GM12878 (cell line): Measurements from ENCODE around the gene ZFAND2B. TPM values are rescaled to one million over a fixed set of nuclear protein-coding genes. Genes with fewer than 3 reads are reported as not detected.

Experiments used
- BCL11A ChIP-seq: IDR thresholded peaks from 2 replicates; pipeline ENCODE4 v1.6.1; 2011; ENCODE audit warnings: low read depth, low read length
- BCLAF1 ChIP-seq: fragments of 450-650 bp; IDR thresholded peaks from 2 replicates; pipeline ENCODE4 v1.6.1; 2017; ENCODE audit warnings: antibody characterized with exemption, mild to moderate bottlenecking, moderate library complexity
- CHD2 ChIP-seq: IDR thresholded peaks from 2 replicates; pipeline ENCODE4 v1.6.1; 2011; ENCODE audit warnings: low read depth, low read length, improper control_type of control experiment, borderline replicate concordance
- CREM ChIP-seq: IDR thresholded peaks from 2 replicates; pipeline ENCODE4 v1.6.1; 2014; ENCODE audit warnings: antibody characterized with exemption, low read depth
- CTCF ChIP-seq, 3 experiments: IDR thresholded peaks in 2 of 3; conservative IDR thresholded peaks in 1 of 3; 2 replicates each; pipeline ENCODE4 v1.5.1; 2011; ENCODE audit warnings: low read depth in 3 of 3, low read length in 3 of 3, mild to moderate bottlenecking in 3 of 3, control low read depth in 2 of 3, moderate library complexity in 2 of 3, inconsistent platforms in 1 of 3, mixed read lengths in 1 of 3; ENCODE audit not compliant: control insufficient read depth in 2 of 3, insufficient read depth in 1 of 3; ENCODE audit errors: extremely low read depth in 1 of 3
- EGR1 ChIP-seq, 2 experiments: IDR thresholded peaks; 1 replicate in 1 of 2; 2 replicates in 1 of 2; pipeline ENCODE4 v1.6.1; 2011 to 2012; ENCODE audit warnings: low read depth in 2 of 2, low read length in 2 of 2, borderline replicate concordance in 1 of 2, mild to moderate bottlenecking in 1 of 2, moderate library complexity in 1 of 2
- FOXK2 ChIP-seq: fragments of 450-650 bp; IDR thresholded peaks from 2 replicates; pipeline ENCODE4 v1.6.1; 2017; ENCODE audit warnings: mild to moderate bottlenecking, moderate library complexity
- LARP7 ChIP-seq: fragments of 450-650 bp; IDR thresholded peaks from 2 replicates; pipeline ENCODE4 v1.6.1; 2017; ENCODE audit warnings: mild to moderate bottlenecking
- NRF1 ChIP-seq: conservative IDR thresholded peaks from 2 replicates; pipeline ENCODE4 v1.6.1; 2011; ENCODE audit warnings: mild to moderate bottlenecking, low read depth, low read length, improper control_type of control experiment
- PML ChIP-seq: IDR thresholded peaks from 2 replicates; pipeline ENCODE4 v1.6.1; 2012; ENCODE audit warnings: low read length, inconsistent platforms
- POLR2AphosphoS2 ChIP-seq: IDR thresholded peaks from 2 replicates; pipeline ENCODE4 v1.6.1; 2011; ENCODE audit warnings: low read depth, mild to moderate bottlenecking, low read length, improper control_type of control experiment, moderate library complexity
- POU2F2 ChIP-seq: IDR thresholded peaks from 3 replicates; pipeline ENCODE4 v1.6.1; 2011; ENCODE audit warnings: low read depth, mild to moderate bottlenecking, low read length, borderline replicate concordance
- RAD21 ChIP-seq: IDR thresholded peaks from 2 replicates; pipeline ENCODE4 v1.6.1; 2011; ENCODE audit warnings: mild to moderate bottlenecking, low read depth, low read length, moderate library complexity; ENCODE audit not compliant: insufficient read depth
- SIX5 ChIP-seq: IDR thresholded peaks from 2 replicates; pipeline ENCODE4 v1.6.1; 2011; ENCODE audit warnings: mild to moderate bottlenecking, low read depth, low read length, moderate library complexity; ENCODE audit not compliant: severe bottlenecking
- SMARCA5 ChIP-seq: fragments of 450-650 bp; IDR thresholded peaks from 2 replicates; pipeline ENCODE4 v1.6.1; 2017; ENCODE audit warnings: mild to moderate bottlenecking
- STAT3 ChIP-seq: IDR thresholded peaks from 2 replicates; pipeline ENCODE4 v1.6.1; 2011; ENCODE audit warnings: low read depth, low read length, improper control_type of control experiment
- polyA plus RNA-seq, 11 experiments: library from polyadenylated mRNA; depleted of rRNA in 4 of 11; unstranded in 6 of 11; stranded (reverse) in 5 of 11; fragments of >200 nt; fragmentation: Nextera tagmentation in 4 of 11; fragmentation: Illumina TruSeq in 1 of 11; extraction: Ambion mirVana in 4 of 11; extraction: Trizol in 1 of 11; gene quantifications; 1 replicate in 1 of 11; 2 replicates in 10 of 11; pipeline versions ENCODE4 v1.2.1 to v1.2.3, GENCODE V29; 2011 to 2016; ENCODE audit warnings: inconsistent platforms in 2 of 11, missing spikeins in 2 of 11, low read depth in 1 of 11
- total RNA-seq, 4 experiments: library from RNA; depleted of rRNA in 3 of 4; stranded (reverse); fragments of >200 nt in 3 of 4; fragmentation: Illumina TruSeq in 1 of 4; extraction: Trizol in 1 of 4; gene quantifications; 2 replicates each; pipeline versions ENCODE4 v1.2.1 to v1.2.3, GENCODE V29; 2013 to 2021
- TF ChIP-seq, protein P1 (sequence below): IDR thresholded peaks from 2 replicates; pipeline ENCODE4 v1.6.1; 2011; ENCODE audit warnings: low read depth, low read length, improper control_type of control experiment, borderline replicate concordance
- TF ChIP-seq, protein P2 (sequence below): fragments of 450-650 bp; formaldehyde crosslinking; IDR thresholded peaks from 2 replicates; pipeline ENCODE4 v1.5.0; 2022; ENCODE audit warnings: mild to moderate bottlenecking, missing genetic modification characterization
- TF ChIP-seq, protein P3 (sequence below): fragments of 450-650 bp; IDR thresholded peaks from 2 replicates; pipeline ENCODE4 v1.6.1; 2017; ENCODE audit warnings: low read depth, mild to moderate bottlenecking, moderate library complexity

The ZFAND2B gene
- total and polyA plus RNA-seq, 10 of the 15 experiments (the other 5 are each of a cell fraction or from before 2014, with no cell fraction given) = 5.4 to 28.1 (median 22.4) TPM

GRCh38 chr2:219245148-219245898 lies 38.7 kb downstream of the ZFAND2B start, which contains the start of the genes GLB1L and STK16 (continued):
- TF ChIP-seq BCLAF1 (no peak), SIX5 (peak; percentile 38), EGR1 (IDR thresholded peaks at IDR 0.05; ENCODE audit: borderline replicate concordance in 1 of 2, low read depth in 2 of 2, low read length in 2 of 2) (no peak), SMARCA5 (no peak), FOXK2 (no peak), CREM (peak; percentile 99), POLR2AphosphoS2 (peak; percentile 72), LARP7 (peak; percentile 90), CTCF (IDR thresholded peaks at IDR 0.05 in 2 of 3, conservative IDR thresholded peaks at IDR 0.05 in 1 of 3; ENCODE audit: control insufficient read depth in 2 of 3, extremely low read depth in 1 of 3, insufficient read depth in 1 of 3, low read depth in 3 of 3, low read length in 3 of 3) (no peak), NRF1 (no peak), BCL11A (0 out of 2 replicates have a peak, but pooled peaks have one; percentile 1), STAT3 (no peak), POU2F2 (peak; percentile 45; the same call in 1 of the 3 replicates), PML (0 out of 2 replicates have a peak, but pooled peaks have one; percentile 60), CHD2 (peak; percentile 54; the same call in 1 of the 2 replicates), RAD21 (no peak)
- TF ChIP-seq, protein P1, sequence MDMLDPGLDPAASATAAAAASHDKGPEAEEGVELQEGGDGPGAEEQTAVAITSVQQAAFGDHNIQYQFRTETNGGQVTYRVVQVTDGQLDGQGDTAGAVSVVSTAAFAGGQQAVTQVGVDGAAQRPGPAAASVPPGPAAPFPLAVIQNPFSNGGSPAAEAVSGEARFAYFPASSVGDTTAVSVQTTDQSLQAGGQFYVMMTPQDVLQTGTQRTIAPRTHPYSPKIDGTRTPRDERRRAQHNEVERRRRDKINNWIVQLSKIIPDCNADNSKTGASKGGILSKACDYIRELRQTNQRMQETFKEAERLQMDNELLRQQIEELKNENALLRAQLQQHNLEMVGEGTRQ = no peak
- TF ChIP-seq, protein P2, sequence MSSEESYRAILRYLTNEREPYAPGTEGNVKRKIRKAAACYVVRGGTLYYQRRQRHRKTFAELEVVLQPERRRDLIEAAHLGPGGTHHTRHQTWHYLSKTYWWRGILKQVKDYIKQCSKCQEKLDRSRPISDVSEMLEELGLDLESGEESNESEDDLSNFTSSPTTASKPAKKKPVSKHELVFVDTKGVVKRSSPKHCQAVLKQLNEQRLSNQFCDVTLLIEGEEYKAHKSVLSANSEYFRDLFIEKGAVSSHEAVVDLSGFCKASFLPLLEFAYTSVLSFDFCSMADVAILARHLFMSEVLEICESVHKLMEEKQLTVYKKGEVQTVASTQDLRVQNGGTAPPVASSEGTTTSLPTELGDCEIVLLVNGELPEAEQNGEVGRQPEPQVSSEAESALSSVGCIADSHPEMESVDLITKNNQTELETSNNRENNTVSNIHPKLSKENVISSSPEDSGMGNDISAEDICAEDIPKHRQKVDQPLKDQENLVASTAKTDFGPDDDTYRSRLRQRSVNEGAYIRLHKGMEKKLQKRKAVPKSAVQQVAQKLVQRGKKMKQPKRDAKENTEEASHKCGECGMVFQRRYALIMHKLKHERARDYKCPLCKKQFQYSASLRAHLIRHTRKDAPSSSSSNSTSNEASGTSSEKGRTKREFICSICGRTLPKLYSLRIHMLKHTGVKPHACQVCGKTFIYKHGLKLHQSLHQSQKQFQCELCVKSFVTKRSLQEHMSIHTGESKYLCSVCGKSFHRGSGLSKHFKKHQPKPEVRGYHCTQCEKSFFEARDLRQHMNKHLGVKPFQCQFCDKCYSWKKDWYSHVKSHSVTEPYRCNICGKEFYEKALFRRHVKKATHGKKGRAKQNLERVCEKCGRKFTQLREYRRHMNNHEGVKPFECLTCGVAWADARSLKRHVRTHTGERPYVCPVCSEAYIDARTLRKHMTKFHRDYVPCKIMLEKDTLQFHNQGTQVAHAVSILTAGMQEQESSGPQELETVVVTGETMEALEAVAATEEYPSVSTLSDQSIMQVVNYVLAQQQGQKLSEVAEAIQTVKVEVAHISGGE (CRISPR knock-in tag) = no peak
- TF ChIP-seq, protein P3, sequence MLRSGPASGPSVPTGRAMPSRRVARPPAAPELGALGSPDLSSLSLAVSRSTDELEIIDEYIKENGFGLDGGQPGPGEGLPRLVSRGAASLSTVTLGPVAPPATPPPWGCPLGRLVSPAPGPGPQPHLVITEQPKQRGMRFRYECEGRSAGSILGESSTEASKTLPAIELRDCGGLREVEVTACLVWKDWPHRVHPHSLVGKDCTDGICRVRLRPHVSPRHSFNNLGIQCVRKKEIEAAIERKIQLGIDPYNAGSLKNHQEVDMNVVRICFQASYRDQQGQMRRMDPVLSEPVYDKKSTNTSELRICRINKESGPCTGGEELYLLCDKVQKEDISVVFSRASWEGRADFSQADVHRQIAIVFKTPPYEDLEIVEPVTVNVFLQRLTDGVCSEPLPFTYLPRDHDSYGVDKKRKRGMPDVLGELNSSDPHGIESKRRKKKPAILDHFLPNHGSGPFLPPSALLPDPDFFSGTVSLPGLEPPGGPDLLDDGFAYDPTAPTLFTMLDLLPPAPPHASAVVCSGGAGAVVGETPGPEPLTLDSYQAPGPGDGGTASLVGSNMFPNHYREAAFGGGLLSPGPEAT = peak; percentile 90
